GM23338 (cell line): ENCODE results near the gene PPM1L. TPM values are rescaled to one million over a fixed set of nuclear protein-coding genes. Genes with fewer than 3 reads are reported as not detected.
A peak's percentile ranks its signal among the peaks of the same experiment; 100 is the strongest.

Experiments
- ATAC-seq: fragments of 200-7000 bp; cut with Tn5 transposase; 3 replicates; pipeline ENCODE4 v1.9.1; 2020
- DNase-seq: peaks from one replicate; pipeline ENCODE4 v3.0.0-alpha.2; 2015; ENCODE audit warnings: low spot score
- H2AFZ ChIP-seq: fragments of 200-600 bp; sonication (generic); 2 replicates; pipeline ENCODE4 v1.8.0; 2016; ENCODE audit warnings: antibody characterized with exemption, mild to moderate bottlenecking, moderate library complexity
- H3F3A ChIP-seq: fragments of 200-600 bp; sonication (generic); replicated peaks from 2 replicates; pipeline ENCODE4 v1.8.0; 2017; ENCODE audit warnings: antibody characterized with exemption, mixed run types, low read depth
- H3K27ac ChIP-seq: fragments of 200-600 bp; sonication (generic); 2 replicates; pipeline ENCODE4 v1.6.1; 2016; ENCODE audit warnings: low read depth
- H3K27me3 ChIP-seq: fragments of 200-600 bp; sonication (generic); 2 replicates; pipeline ENCODE4 v1.8.0; 2016; ENCODE audit warnings: mild to moderate bottlenecking, mixed run types, moderate library complexity; ENCODE audit not compliant: insufficient read depth
- H3K36me3 ChIP-seq: fragments of 200-600 bp; sonication (generic); 2 replicates; pipeline ENCODE4 v1.8.0; 2016; ENCODE audit warnings: mild to moderate bottlenecking; ENCODE audit not compliant: insufficient read depth
- H3K4me1 ChIP-seq: fragments of 200-600 bp; sonication (generic); 2 replicates; pipeline ENCODE4 v1.8.0; 2016; ENCODE audit warnings: mild to moderate bottlenecking, moderate library complexity; ENCODE audit not compliant: insufficient read depth
- H3K4me2 ChIP-seq: fragments of 200-600 bp; sonication (generic); 2 replicates; pipeline ENCODE4 v1.7.1; 2017; ENCODE audit warnings: mixed run types
- H3K4me3 ChIP-seq: fragments of 200-600 bp; sonication (generic); 2 replicates; pipeline ENCODE4 v1.6.1; 2016; ENCODE audit warnings: mixed run types
- H3K79me2 ChIP-seq: fragments of 200-600 bp; sonication (generic); replicated peaks from 2 replicates; pipeline ENCODE4 v1.8.0; 2017; ENCODE audit warnings: mild to moderate bottlenecking; ENCODE audit not compliant: insufficient read depth
- H3K9me2 ChIP-seq: fragments of 200-600 bp; sonication (generic); 2 replicates; pipeline ENCODE4 v1.8.0; 2017; ENCODE audit not compliant: insufficient read depth
- H4K20me1 ChIP-seq: fragments of 200-600 bp; sonication (generic); replicated peaks from 2 replicates; pipeline ENCODE4 v1.8.0; 2017; ENCODE audit warnings: mild to moderate bottlenecking; ENCODE audit not compliant: insufficient read depth
- H3K27ac Mint-ChIP-seq: 2 replicates; pipeline ENCODE4 v1.8.0; 2020; ENCODE audit warnings: inconsistent platforms, mild to moderate bottlenecking, moderate library complexity, mixed read lengths
- H3K27me3 Mint-ChIP-seq: 3 replicates; pipeline ENCODE4 v1.8.0; 2022; ENCODE audit warnings: low read depth, mild to moderate bottlenecking, moderate library complexity, mixed read lengths, inconsistent platforms; ENCODE audit not compliant: insufficient read depth, poor library complexity
- H3K36me3 Mint-ChIP-seq: 3 replicates; pipeline ENCODE4 v1.8.0; 2021; ENCODE audit warnings: low read depth, mild to moderate bottlenecking, inconsistent platforms, moderate library complexity, mixed read lengths
- H3K4me1 Mint-ChIP-seq: 3 replicates; pipeline ENCODE4 v1.8.0; 2020; ENCODE audit warnings: mild to moderate bottlenecking, inconsistent platforms, mixed read lengths
- H3K4me3 Mint-ChIP-seq: 3 replicates; pipeline ENCODE4 v1.8.0; 2021; ENCODE audit warnings: moderate library complexity, mild to moderate bottlenecking, inconsistent platforms, mixed read lengths
- H3K9me3 Mint-ChIP-seq: 3 replicates; pipeline ENCODE4 v1.8.0; 2020; ENCODE audit warnings: moderate library complexity, mild to moderate bottlenecking, inconsistent platforms, mixed read lengths
- CREB1 ChIP-seq: fragments of 250-450 bp; sonication (Bioruptor Pico); IDR thresholded peaks from 2 replicates; pipeline ENCODE4 v1.5.0; 2020; ENCODE audit warnings: low read depth, mild to moderate bottlenecking, moderate library complexity
- CTCF ChIP-seq, 2 experiments: fragments of 200-600 bp in 1 of 2; sonication (generic) in 1 of 2; conservative IDR thresholded peaks; 2 replicates each; pipeline versions ENCODE4 v1.5.1 to v1.6.1; 2016 to 2017; ENCODE audit warnings: antibody characterized with exemption in 2 of 2, low read depth in 2 of 2, mild to moderate bottlenecking in 2 of 2, moderate library complexity in 1 of 2
- EZH2 ChIP-seq: fragments of 200-600 bp; sonication (generic); IDR thresholded peaks from one replicate; pipeline ENCODE4 v1.8.0; 2017; ENCODE audit warnings: antibody characterized with exemption, mild to moderate bottlenecking, low read depth; ENCODE audit not compliant: unreplicated experiment
- EZH2phosphoT487 ChIP-seq: fragments of 200-600 bp; sonication (generic); IDR thresholded peaks from one replicate; pipeline ENCODE4 v1.8.1; 2018; ENCODE audit warnings: antibody characterized with exemption; ENCODE audit not compliant: unreplicated experiment
- JUNB ChIP-seq: IDR thresholded peaks from one replicate; pipeline ENCODE4 v1.6.1; 2016; ENCODE audit warnings: antibody characterized with exemption; ENCODE audit not compliant: unreplicated experiment
- NANOG ChIP-seq: IDR thresholded peaks from 2 replicates; pipeline ENCODE4 v1.6.1; 2016; ENCODE audit warnings: antibody characterized with exemption, borderline replicate concordance
- POLR2AphosphoS5 ChIP-seq: IDR thresholded peaks from 2 replicates; pipeline ENCODE4 v1.6.1; 2016; ENCODE audit warnings: antibody characterized with exemption, low read depth
- STAT1 ChIP-seq: IDR thresholded peaks from one replicate; pipeline ENCODE4 v1.6.1; 2016; ENCODE audit warnings: antibody characterized with exemption; ENCODE audit not compliant: unreplicated experiment
- ZNF114 ChIP-seq: fragments of 250-450 bp; sonication (Bioruptor Pico); IDR thresholded peaks from 2 replicates; pipeline ENCODE4 v1.5.0; 2020; ENCODE audit warnings: mild to moderate bottlenecking, moderate library complexity
- ZNF331 ChIP-seq: fragments of 250-450 bp; sonication (Bioruptor Pico); IDR thresholded peaks from 2 replicates; pipeline ENCODE4 v1.5.0; 2020; ENCODE audit warnings: low read depth, mild to moderate bottlenecking, moderate library complexity
- ZNF462 ChIP-seq: fragments of 250-450 bp; sonication (Bioruptor Pico); IDR thresholded peaks from 2 replicates; pipeline ENCODE4 v1.5.0; 2020; ENCODE audit warnings: mild to moderate bottlenecking, moderate library complexity
- polyA plus RNA-seq: library from polyadenylated mRNA; unstranded; fragments of >200 nt; fragmentation: Nextera tagmentation; extraction: Ambion mirVana; gene quantifications from 2 replicates; pipeline ENCODE4 v1.2.1, GENCODE V29; 2016
- total RNA-seq: library from RNA; depleted of rRNA; stranded (reverse); fragments of >200 nt; shearing (Covaris generic); gene quantifications from 2 replicates; pipeline ENCODE4 v1.2.3, GENCODE V29; 2014

Gene PPM1L
- total and polyA plus RNA-seq, 2 experiments from 2014 or later = 3.9 to 26.4 TPM

GRCh38 chr3:160998581-160998980 is 242.6 kb downstream of the PPM1L start (continued):
- TF ChIP-seq EZH2 (no peak), NANOG (no peak), STAT1 (no peak), EZH2phosphoT487 (no peak), ZNF114 (CRISPR knock-in tag) (no peak), ZNF462 (CRISPR knock-in tag) (no peak), ZNF331 (no peak), JUNB (no peak)

GRCh38 chr3:160999274-160999673 is 243.2 kb downstream of the PPM1L start:
- Mint-ChIP-seq H3K4me3 (no peak overlapping the region), H3K27me3 (no peaks in the 10 kb centered on the region), H3K36me3 (no peaks in the 10 kb centered on the region; the same call in 2 of the 3 replicates), H3K27ac (no peak overlapping the region; the same call in 1 of the 2 replicates), H3K9me3 (peaks cover 16% of the 10 kb centered on the region; the same call in 2 of the 3 replicates), H3K4me1 (peaks cover 10% of the 10 kb centered on the region; the same call in 2 of the 3 replicates)
- Histone ChIP-seq H3K36me3 (no peaks in the 10 kb centered on the region), H3K9me2 (no peaks in the 10 kb centered on the region), H3K4me1 (no peaks in the 10 kb centered on the region), H4K20me1 (no peaks in the 10 kb centered on the region), H3F3A (no peaks in the 10 kb centered on the region), H3K4me2 (no peak overlapping the region), H3K79me2 (no peaks in the 10 kb centered on the region), H2AFZ (no peak overlapping the region), H3K4me3 (no peak overlapping the region), H3K27me3 (no peaks in the 10 kb centered on the region), H3K27ac (no peak overlapping the region)
- DNase-seq (peak; percentile 9), ATAC-seq (no peak)
- no peak for TF ChIP-seq NANOG
- TF ChIP-seq JUNB = no peak
- no peak for TF ChIP-seq EZH2phosphoT487
- TF ChIP-seq CREB1 = no peak
- TF ChIP-seq ZNF331 = no peak
- no peak for TF ChIP-seq CTCF (conservative IDR thresholded peaks at IDR 0.05; ENCODE audit: low read depth in 2 of 2)
- no peak for TF ChIP-seq POLR2AphosphoS5
